Measurements from ENCODE around the gene BUB1.
"Not testable (repeated sequence)": the region's sequence is repeated elsewhere in the genome, so short reads cannot be mapped to it uniquely, and the experiment has no call there.

Gene BUB1

GRCh38 chr2:110655701-110656100 lies 22.2 kb downstream of the BUB1 start:
- no peak for DNase-seq (ENCODE audit: low read depth)

DNA sequence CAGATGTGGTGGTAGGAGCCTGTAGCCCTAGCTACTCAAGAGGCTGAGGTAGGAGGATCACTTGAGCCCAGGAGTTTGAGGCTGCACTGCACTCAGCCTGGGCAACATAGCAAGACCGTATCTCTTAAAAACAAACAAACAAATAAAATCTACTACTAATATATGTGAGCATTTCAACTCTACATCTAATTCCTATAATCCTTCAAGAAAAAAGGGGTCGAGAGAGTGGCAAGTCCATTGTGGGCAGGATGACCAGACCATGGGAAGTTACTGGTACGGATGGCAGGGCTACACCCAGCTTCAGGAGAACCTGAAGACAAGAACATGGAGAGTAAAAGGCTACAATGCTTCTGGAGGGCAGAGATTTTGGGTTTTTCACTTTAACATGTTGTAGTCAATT lies 24.0 kb downstream of the BUB1 start:
- DNase-seq (ENCODE audit: low read depth): no peak

DNA sequence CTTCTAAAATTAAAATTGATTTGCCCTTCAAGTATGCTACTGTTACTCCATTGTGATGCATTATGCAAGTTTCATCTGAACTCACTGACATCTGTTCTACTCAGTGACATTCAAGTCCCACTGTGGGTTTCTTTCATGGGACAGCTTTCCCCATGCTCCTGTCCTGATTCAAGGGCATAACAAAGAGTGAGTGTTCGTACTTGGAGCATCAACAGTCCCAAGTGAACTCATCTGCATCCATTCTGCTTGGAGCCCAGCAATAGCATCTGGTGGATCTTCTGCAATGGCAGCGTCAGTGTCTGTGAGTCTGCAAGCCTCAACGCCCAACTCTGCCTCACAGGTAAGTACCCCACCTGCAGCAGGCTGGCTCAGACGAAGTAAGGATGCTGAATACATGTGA lies 27.5 kb downstream of the BUB1 start:
- DNase-seq (ENCODE audit: low read depth): no peak

- no peak for DNase-seq (ENCODE audit: low read depth)
These were observed 30.1 kb downstream of the BUB1 start for GRCh38 chr2:110647777-110648176.

DNA sequence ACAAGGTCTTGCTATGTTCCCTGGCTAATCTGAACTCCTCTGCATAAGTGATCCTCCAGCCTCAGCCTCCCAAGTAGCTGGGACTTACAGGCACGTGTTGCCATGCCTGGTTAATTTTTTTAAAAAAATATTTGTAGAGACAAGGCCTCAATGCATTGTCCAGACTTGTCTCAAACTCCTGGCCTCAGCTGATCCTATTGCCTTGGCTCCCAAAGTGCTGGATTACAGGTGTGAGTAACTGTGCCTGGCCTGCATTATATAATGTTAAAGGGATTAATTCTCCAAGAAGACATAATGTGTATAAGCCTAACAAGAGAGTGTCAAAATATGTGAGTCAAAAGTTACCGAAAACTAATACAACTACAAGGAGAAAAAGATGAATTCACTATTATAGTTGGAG lies 32.2 kb downstream of the BUB1 start:
- no peak for DNase-seq (ENCODE audit: low read depth)

DNA sequence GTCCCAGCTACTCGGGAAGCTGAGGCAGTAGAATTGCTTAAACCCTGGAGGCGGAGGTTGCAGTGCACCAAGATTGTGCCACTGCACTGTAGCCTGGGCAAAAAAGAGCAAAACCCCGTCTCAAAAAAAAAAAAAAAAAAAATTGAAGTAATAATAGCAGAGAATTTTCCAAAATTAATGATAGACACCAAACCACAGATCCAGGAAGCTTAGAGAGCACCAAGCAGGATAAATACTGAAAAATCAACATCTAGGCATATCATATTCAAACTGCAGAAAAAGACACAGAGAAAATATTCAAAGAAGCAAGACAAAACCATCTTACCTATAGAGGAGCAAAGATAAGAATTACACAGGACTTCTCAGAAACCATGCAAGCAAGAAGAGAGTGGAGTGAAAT lies 33.5 kb downstream of the BUB1 start:
- no peak for DNase-seq (ENCODE audit: low read depth)

- DNase-seq (ENCODE audit: low read depth): no peak
These were observed 35.5 kb downstream of the BUB1 start for GRCh38 chr2:110642360-110642759.

GRCh38 chr2:110639972-110640371 lies 37.9 kb downstream of the BUB1 start:
- DNase-seq (ENCODE audit: low read depth): no peak

- no peak for DNase-seq (ENCODE audit: low read depth)
These were observed 38.7 kb downstream of the BUB1 start for GRCh38 chr2:110638952-110639695.

GRCh38 chr2:110638004-110638403 lies 39.9 kb downstream of the BUB1 start:
- DNase-seq (ENCODE audit: low read depth): no peak

GRCh38 chr2:110637093-110637492 lies 40.8 kb downstream of the BUB1 start:
- DNase-seq (ENCODE audit: low read depth): no peak

GRCh38 chr2:110635949-110636628 lies 41.8 kb downstream of the BUB1 start:
- not testable (repeated sequence) for DNase-seq (ENCODE audit: low read depth)

DNA sequence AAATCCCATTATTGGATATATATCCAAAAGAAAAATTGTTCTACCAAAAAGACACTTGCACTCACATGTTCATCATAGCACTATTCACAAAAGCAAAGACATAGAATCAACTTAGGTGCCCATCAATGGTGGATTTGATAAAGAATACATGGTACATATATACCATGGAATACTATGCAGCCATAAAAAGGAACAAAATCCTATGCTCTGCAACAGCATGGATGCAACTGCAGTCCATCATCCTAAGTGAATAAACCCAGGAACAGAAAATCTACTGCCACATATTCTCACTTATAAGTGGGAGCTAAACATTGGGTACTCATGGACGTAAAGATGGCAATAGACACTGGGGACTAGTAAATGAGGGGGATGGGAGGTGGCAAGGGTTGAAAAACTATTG lies 50.5 kb downstream of the BUB1 start:
- DNase-seq (ENCODE audit: low read depth): not testable (repeated sequence)

GRCh38 chr2:110619326-110619939 lies 58.4 kb downstream of the BUB1 start:
- not testable (repeated sequence) for DNase-seq (ENCODE audit: low read depth)

- DNase-seq (ENCODE audit: low read depth): not testable (repeated sequence)
These were observed 63.9 kb downstream of the BUB1 start for GRCh38 chr2:110613927-110614326.

DNA sequence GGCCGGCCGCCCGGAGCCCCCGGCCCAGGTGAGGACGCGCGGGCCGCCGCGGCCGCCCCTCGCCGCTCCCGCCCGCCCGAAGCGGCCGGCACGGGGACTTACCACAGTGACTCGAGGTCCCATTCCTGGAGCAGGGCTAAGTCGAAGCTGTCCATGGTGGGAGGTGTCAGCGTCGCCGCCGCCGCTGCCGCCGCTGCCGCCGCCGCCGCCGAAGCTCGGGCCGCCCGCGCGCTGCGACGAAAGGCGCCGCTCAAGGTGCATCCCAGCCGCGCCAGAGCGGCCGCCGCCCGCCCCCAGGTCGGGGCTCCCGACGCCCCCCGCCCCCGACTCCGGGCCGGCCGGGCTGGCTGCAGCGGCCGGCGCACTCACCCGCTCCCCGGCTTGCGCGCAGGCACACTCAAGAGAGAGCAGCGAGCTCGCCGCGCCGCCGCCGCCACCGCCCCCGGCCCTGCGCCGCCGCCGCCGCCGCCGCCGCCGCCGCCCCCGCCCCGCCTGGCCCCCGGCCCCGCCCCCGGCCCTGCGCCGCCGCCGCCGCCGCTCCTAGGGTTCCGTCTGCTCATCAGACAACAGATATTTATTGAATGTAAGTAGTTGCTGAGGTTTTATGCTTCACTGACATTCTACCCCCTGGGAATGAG lies 67.1 kb downstream of the BUB1 start:
- not testable (repeated sequence) for DNase-seq (ENCODE audit: low read depth)

GRCh38 chr2:110609843-110610612 lies 67.8 kb downstream of the BUB1 start:
- not testable (repeated sequence) for DNase-seq (ENCODE audit: low read depth)

GRCh38 chr2:110608788-110609502 lies 68.9 kb downstream of the BUB1 start:
- DNase-seq (ENCODE audit: low read depth): not testable (repeated sequence)

DNA sequence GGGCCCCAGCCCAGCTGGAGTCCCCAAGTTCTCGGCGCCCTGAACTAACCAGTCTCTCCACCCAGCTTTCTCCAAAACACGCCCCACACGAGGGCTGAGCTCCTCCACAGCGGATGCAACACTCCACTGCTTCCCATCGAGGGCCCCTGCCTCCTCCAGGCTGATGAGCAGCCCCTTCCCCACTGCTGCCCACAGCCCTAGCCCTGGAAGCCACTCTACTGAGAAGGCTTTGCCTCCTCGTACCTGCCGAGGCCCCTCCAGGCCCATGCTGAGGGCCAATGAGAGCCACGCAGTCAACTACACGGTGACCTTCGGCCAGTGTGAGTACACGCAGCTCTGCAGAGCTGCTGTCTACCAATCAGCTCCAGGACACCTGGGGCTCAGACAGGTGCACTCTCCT lies 72.8 kb downstream of the BUB1 start:
- DNase-seq (ENCODE audit: low read depth): not testable (repeated sequence)

DNA sequence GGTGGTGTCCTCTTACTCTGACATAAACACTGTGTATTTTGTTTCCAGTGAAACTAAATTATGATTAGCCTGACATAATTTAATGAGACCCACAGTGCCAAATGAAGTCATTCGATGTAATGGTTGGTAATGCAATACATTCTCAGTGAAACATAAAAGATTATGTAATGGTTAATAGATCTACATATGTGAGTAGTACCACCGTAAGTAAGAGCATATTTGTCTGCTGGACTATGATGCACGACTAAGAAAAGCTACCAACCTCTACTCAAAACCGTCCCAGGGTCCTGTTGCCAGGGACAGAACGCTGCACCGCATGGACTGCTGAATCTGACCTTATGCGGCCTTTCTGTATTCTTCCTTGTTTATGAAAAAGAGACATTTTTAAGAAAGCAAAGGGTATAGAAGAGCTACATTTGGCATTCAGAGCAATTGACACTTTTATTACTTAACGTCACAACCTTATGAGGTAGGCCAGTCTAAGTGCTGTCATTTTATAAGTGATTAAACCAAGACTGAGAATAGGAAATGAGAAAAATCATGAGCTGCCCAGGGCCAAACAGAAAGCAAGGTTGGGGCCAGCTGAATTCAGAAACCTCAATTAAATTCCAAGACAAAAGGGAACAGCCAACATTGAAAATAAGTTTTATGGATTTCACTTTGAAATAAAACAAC lies 73.8 kb downstream of the BUB1 start:
- DNase-seq (ENCODE audit: low read depth): not testable (repeated sequence)

- DNase-seq (ENCODE audit: low read depth): not testable (repeated sequence)
These were observed 75.7 kb downstream of the BUB1 start for GRCh38 chr2:110602139-110602538.
